Inflammatory macrophage treated with lipopolysaccharide for 1 hour (primary cell): ENCODE data around the gene TMCC2.
A peak's percentile ranks its signal among the peaks of the same experiment; 100 is the strongest.
"Not testable (repeated sequence)": the region's sequence is repeated elsewhere in the genome, so short reads cannot be mapped to it uniquely, and the experiment has no call there.

Source experiments
- DNase-seq, 2 donors: peaks; one replicate each; pipeline ENCODE4 v3.0.0-alpha.2; 2020 to 2022

Gene TMCC2

GRCh38 chr1:205227584-205228013 is at the start of gene TMCC2:
TMCC2 (plus strand) TSS chr1:205227946; CDS start chr1:205228565, 619 bp downstream.
- peak; percentile 79 to 87 for DNase-seq

GRCh38 chr1:205179842-205180241 is 47.9 kb upstream of the TMCC2 start:
- DNase-seq: no peak

DNA sequence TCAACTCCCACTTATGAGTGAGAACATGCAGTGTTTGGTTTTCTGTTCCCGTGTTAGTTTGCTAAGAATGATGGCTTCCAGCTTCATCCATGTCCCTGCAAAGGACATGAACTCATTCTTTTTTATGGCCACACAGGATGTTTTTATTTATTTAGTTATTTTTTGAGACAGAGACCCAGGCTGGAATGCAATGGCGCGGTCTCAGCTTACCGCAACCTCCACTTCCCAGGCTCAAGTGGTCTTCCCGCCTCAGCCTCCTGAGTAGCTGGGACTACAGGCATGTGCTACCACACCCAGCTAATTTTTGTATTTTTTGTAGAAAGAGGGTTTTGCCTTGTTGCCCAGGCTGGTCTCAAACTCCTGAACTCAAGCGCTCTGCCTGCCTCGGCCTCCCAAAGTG is 47.4 kb upstream of the TMCC2 start:
- DNase-seq: not testable (repeated sequence)

DNA sequence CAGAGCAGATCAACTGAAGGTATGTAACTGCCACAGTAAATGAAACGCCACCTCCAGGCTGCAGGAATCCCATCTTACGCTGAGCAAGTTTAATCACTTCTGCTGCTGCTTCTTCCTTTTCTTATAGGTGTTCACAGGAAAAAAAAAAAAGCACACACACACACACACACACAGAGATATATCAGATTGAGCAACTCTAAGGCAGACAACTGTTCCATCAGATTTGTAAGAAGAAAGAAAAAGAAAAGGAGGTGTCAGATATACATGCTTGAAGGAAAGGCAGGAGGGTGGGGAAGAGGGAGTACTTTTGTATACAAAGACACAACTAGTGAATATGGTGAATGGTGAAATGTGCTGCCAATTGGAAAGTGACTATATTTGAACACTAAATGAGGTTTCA is 44.8 kb upstream of the TMCC2 start:
- DNase-seq: no peak

- no peak for DNase-seq
Observed at GRCh38 chr1:205183676-205184335, 43.9 kb upstream of the TMCC2 start.

DNA sequence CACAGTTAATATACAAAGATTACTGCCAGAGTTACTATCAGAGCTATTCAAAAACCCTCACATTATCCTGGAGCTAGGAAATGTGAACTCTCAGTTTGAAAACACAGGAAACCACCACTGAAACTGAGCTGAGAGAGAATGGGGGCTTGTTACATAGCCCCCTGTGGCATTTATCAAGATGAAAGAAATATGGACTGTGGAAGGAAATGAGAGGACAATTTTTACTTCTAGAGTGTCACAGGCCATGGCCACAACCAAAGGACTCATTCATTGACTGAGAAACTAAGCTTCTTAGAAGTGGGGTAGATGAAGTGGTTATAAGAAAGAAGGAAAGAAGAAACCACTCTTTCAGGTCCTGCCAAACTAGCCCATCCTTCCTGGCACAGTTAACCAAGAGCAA is 41.6 kb upstream of the TMCC2 start:
- no peak for DNase-seq

DNA sequence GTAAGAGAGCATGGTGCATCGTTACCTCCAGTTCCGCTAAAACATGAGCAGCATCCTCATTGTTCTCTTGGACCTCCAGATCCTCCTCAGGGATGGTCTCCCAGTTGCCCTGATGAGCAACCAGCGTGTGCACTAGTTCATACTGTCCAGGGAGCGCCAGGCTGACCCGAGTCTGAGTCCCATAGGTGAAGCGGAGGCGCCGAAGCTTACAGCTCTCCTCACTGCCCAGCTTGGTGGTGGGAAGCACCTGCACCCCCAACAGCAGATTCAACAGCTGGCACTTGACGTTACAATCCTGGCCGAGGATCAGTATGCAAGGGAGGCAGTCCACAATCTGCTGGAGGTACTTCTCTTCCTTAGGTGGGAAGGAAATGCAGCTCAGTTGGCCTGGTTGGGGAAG is 40.3 kb upstream of the TMCC2 start:
- no peak for DNase-seq

DNA sequence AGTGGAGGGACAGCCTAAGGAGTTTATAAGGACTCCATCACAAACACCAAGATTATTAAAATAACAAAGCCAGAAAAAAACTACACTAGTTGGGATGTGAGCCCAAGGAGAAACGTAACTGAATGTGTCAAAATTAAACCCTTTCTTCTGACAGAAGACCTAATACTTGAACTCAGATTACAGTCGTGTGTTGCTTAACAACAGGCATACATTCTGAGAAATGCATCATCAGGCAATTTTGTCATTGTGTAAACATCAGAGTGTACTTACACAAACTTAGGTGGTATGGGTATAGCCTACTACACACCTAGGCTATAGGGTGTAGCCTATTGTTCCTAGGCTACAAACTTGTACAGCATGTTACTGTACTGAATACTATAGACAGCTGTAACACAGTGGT is 39.6 kb upstream of the TMCC2 start:
- peak in 1 of 2 donors; percentile 16 for DNase-seq

DNA sequence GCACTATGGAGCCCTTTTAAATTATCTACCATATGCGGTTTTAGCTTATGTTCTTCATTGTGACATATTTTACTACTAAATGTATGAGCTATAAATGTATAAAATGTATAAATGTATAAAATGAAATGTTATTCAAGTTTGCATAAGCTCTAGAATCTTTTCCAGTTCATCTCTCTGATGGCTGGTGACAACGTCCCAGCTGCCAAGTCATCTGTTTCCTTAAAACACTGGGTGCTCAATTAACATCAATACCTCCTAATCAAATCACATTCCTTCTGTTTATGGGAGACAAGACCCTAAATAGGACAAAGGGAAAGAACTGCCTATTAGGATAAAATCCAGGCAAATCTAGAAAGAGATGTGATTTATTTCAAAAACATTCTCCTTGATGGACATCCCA is 39.1 kb upstream of the TMCC2 start:
- DNase-seq: no peak

DNA sequence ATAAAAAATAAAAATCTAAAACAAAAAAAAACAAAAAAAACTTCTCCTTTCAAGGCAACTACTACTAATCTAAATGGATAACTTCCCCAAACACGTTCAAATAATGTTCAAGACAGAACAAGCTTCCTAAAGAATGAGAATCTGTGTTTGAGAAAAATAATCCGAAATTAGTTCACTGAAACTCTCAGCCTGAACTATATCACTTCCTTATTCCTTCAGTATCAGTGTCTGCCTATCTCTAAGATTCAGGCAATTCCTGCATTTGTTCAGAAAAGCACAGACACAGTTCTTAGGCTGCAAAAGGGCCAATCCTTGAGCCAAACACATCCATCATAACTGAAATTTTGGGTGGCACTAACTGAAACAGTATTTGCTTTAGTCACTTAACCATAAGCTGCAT is 38.6 kb upstream of the TMCC2 start:
- peak; percentile 37 to 53 for DNase-seq

GRCh38 chr1:205190845-205191577 is 36.7 kb upstream of the TMCC2 start:
- DNase-seq: no peak

DNA sequence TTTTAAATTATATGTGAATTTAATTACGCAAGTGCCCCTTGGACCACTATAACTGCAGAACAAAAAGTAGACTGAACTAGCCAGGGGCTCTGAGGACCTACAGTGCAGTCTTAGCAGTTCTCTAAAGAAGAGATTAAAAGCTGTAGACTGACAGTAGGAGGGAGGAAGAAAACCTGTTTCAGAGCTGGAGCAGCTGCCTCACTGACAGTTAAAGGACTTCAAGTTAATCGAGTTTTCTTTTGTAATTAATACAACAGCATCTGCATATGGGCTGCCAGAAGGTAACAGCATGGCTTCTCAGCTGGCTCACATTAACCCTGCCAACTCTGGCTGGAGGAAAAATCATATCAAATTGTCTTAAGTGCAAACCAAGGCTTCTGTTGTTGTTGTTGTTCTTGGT is 36.1 kb upstream of the TMCC2 start:
- no peak for DNase-seq

- no peak for DNase-seq
Observed at GRCh38 chr1:205192287-205192686, 35.5 kb upstream of the TMCC2 start.

- no peak for DNase-seq
Observed at GRCh38 chr1:205199090-205199930, 28.4 kb upstream of the TMCC2 start.

DNA sequence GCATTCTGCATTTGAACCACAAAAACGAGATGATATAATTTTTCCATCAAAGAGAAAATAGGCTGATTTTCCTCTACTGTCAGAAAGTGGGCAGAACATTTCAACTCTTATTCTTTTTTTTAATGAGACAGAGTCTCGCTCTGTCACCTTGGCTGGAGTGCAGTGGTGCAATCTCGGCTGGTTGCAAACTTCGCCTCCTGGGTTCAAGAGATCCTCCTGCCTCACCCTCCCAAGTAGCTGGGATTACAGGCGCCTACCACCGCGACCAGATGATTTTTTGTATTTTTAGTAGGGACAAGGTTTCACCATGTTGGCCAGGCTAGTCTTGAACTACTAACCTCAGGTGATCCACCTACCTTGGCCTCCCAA is 27.8 kb upstream of the TMCC2 start:
- no peak for DNase-seq

DNA sequence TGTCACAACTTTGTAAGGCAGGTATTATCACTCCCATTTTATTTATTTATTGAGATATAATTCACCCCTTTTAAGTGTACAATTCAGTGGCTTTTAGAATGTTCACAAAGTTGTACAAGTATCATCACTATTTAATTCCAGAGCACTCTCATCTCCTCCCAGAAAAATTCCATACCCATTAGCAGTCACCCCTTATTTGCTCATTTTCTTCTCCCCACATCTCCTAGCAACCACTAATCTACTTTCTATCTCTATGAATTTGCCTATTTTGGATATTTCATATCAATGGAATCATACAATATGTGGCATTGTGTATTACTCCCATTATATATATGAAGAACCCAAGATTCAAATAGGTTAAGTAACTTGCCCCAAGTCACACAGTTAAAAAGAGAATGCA is 23.2 kb upstream of the TMCC2 start:
- no peak for DNase-seq

GRCh38 chr1:205205055-205205454 is 22.7 kb upstream of the TMCC2 start:
- no peak for DNase-seq

DNA sequence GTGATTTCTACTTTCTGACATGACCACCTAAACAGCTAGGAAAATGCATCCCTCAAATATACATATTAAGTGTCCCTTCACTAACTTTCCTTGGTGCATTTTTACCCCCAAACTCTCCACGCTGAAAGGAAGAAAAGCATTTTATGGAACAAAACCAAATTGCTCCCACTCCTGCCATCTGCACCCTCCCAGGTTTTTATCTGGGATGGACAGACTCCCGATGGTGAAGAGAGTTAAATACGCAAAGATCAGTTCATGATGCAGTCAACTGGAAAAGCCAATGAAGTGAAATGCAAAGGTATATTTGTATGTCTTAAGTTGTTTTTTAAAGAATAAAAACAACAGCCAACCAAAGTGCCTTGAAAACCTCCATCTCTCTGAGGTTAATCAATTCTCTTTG is 18.9 kb upstream of the TMCC2 start:
- no peak for DNase-seq

DNA sequence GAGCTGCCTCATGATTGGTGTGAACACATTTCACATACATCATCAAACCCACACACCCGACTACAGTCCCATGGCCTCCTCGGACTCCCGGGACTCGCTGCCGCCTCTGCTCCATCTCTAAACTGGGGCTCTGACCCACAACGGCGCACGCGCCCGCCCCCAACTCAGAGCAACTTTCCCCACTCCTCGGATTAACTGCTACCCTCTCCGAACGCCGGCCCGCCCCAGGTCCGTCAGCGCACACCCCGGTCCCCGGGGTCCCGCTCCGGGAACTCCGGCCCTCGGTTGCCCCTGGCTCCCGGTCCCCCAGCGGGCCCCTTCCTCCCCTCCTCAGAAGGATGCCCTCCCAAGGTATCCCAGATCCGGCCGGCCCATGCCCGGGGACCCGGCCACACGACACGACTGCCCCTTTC is 17.0 kb upstream of the TMCC2 start:
- DNase-seq: peak in 1 of 2 donors; percentile 58

GRCh38 chr1:205211169-205211838 is 16.4 kb upstream of the TMCC2 start, which contains the start of gene DSTYK:
DSTYK (minus strand) TSS chr1:205211702; CDS start chr1:205211535, 167 bp downstream.
- DNase-seq: peak; percentile 90 to 96

GRCh38 chr1:205211839-205212536 is 15.8 kb upstream of the TMCC2 start:
- DNase-seq: peak; percentile 37 to 46

DNA sequence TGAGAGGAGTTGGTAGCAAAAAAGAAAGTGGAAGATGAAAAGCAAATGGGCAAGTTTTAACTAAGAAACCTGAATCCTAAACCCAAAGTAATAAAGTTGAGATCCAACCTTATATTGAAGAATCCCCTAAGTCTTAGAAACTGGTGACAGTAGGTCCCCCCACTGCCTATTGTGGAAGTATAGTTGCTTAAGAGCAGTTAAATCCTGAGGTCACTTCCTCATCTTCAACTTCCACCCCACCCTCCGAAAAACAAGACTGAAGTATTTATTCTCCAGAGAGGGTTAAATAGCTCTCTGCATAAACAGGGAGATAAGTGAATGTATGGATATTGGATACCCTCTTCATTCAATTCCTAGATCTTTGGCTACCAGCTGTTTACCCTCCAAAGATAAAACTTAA is 13.0 kb upstream of the TMCC2 start:
- DNase-seq: peak; percentile 70 to 72
